Muscle of leg (tissue), 11 donors: ENCODE measurements around the gene USP44. TPM values are rescaled to one million over a fixed set of nuclear protein-coding genes. Genes with fewer than 3 reads are reported as not detected.

Source experiments
- DNase-seq: peaks from one replicate; pipeline ENCODE4 v3.0.0; 2013
- H3K27ac ChIP-seq: one replicate; pipeline ENCODE4 v1.5.1; 2013; ENCODE audit warnings: mild to moderate bottlenecking, low read length, control low read depth
- H3K27me3 ChIP-seq: one replicate; pipeline ENCODE4 v1.6.1; 2013; ENCODE audit warnings: low read length; ENCODE audit not compliant: control insufficient read depth, insufficient read depth
- H3K36me3 ChIP-seq: one replicate; pipeline ENCODE4 v1.6.1; 2013; ENCODE audit warnings: low read length; ENCODE audit not compliant: control insufficient read depth, insufficient read depth
- H3K4me1 ChIP-seq: one replicate; pipeline ENCODE4 v1.6.1; 2013; ENCODE audit warnings: low read length; ENCODE audit not compliant: control insufficient read depth, insufficient read depth
- H3K4me3 ChIP-seq: one replicate; pipeline ENCODE4 v1.5.1; 2013; ENCODE audit warnings: low read length, control low read depth
- H3K9me3 ChIP-seq: replicated peaks from 2 replicates; pipeline ENCODE4 v1.6.1; 2013; ENCODE audit warnings: low read depth, low read length; ENCODE audit not compliant: control insufficient read depth
- WGBS: methylation state at CpG from one replicate; pipeline ENCODE4 v1.1.5; 2013; ENCODE audit warnings: missing lambda C conversion rate; ENCODE audit not compliant: insufficient coverage; 5-methylcytosine and 5-hydroxymethylcytosine counted together
- polyA plus RNA-seq, 8 donors: library from polyadenylated mRNA; unstranded; fragments of 120-200 nt; gene quantifications; one replicate each; pipeline versions ENCODE4 v1.2.1 to v1.2.3, GENCODE V29; 2013; ENCODE audit warnings: inconsistent platforms in 1 of 8, low replicate concordance in 1 of 8; ENCODE audit not compliant: insufficient read length in 8 of 8, insufficient read depth in 1 of 8
- total RNA-seq: library from RNA; stranded (reverse); fragments of 120-200 nt; gene quantifications from one replicate; pipeline ENCODE4 v1.2.4, GENCODE V29; 2013

The USP44 gene
- total and polyA plus RNA-seq, 9 donors = 0.60 to 3.4 (median 1.2) TPM

DNA sequence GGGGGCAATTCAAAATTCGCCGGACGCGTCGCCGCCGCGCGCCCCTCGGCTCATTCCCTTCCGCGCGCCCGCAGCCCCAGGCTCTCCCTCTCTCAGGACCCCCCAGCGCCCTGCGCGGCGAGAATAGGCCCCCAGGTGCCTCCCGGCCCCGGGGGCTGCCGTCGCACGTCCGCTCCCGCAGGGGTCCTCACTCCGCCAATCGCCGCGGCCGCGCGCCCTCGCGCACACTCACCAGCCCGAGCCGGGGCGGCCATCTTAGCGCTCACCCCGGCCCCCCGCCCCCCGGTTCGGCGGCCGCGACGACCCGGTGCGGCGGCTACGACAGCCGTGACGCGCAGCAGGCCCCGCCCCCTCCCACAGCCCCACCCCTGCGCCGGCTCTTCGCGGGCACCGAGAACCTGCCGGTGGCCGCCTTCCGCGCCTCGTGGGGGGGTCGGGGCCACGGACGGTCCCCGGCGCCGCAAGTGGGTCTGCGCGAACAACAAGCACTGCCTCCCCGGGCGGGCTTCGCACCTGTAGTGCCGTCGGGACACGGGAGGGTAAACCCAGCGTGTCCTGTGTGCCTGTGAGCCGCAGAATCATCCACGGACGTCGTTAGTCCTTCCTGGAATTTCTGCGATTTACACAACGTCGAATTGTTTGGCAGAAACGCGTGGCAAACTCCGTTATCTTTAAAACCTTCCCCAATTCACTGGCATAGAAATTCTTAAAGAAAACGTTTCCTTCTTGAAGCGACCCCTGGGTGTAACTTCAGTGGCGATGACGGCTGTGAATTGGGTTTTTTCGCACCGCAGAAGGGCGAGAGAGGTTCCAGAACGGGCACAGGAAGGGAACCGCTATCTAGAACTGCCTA, 2.5 kb downstream of the USP44 start:
- Histone ChIP-seq H3K9me3 (peaks cover 7% of the 10 kb centered on the region), H3K36me3 (no peaks in the 10 kb centered on the region), H3K27me3 (peaks cover 31% of the 10 kb centered on the region), H3K4me1 (peaks cover 3% of the 10 kb centered on the region), H3K4me3 (peak overlapping the region; percentile 57), H3K27ac (no peak overlapping the region)
- peak; percentile 48 for DNase-seq
- 5% methylated on average over 84 of the region's 98 CpGs for WGBS

GRCh38 chr12:95548056-95548538, 3.2 kb downstream of the USP44 start:
- peaks cover 31% of the 10 kb centered on the region for H3K27me3 ChIP-seq
- WGBS = under 1% methylated on average over 49 of the region's 50 CpGs

GRCh38 chr12:95547522-95548055, 3.7 kb downstream of the USP44 start:
- Histone ChIP-seq H3K27me3 (peaks cover 31% of the 10 kb centered on the region), H3K4me3 (peak overlapping the region; percentile 57), H3K36me3 (no peaks in the 10 kb centered on the region), H3K4me1 (peaks cover 3% of the 10 kb centered on the region), H3K9me3 (peaks cover 7% of the 10 kb centered on the region), H3K27ac (no peak overlapping the region)
- 15% methylated on average over 6 of the region's 9 CpGs for WGBS
- no peak for DNase-seq

More at GRCh38 chr12:95548056-95548538, 3.2 kb downstream of the USP44 start:
- Histone ChIP-seq H3K9me3 (peaks cover 7% of the 10 kb centered on the region), H3K4me3 (peak overlapping the region; percentile 57), H3K36me3 (no peaks in the 10 kb centered on the region), H3K4me1 (peaks cover 3% of the 10 kb centered on the region), H3K27ac (no peak overlapping the region)
- DNase-seq = peak; percentile 22

GRCh38 chr12:95546491-95546813, 4.8 kb downstream of the USP44 start:
- DNase-seq = no peak
- Histone ChIP-seq H3K27ac (no peak overlapping the region), H3K4me1 (peaks cover 3% of the 10 kb centered on the region), H3K36me3 (no peaks in the 10 kb centered on the region), H3K4me3 (no peak overlapping the region), H3K27me3 (peaks cover 30% of the 10 kb centered on the region), H3K9me3 (peaks cover 7% of the 10 kb centered on the region)
- WGBS = 49% methylated on average over 5 of the region's 9 CpGs

- no peak overlapping the region for H3K27ac ChIP-seq
- peaks cover 7% of the 10 kb centered on the region for H3K9me3 ChIP-seq
- no peak overlapping the region for H3K4me3 ChIP-seq
- peaks cover 26% of the 10 kb centered on the region for H3K27me3 ChIP-seq
- no peak for DNase-seq
- H3K36me3 ChIP-seq = no peaks in the 10 kb centered on the region
- WGBS = no CpG with 5 or more reads among the region's 8 CpGs
- H3K4me1 ChIP-seq = peaks cover 3% of the 10 kb centered on the region
Observed at GRCh38 chr12:95545731-95546490, 5.4 kb downstream of the USP44 start.

DNA sequence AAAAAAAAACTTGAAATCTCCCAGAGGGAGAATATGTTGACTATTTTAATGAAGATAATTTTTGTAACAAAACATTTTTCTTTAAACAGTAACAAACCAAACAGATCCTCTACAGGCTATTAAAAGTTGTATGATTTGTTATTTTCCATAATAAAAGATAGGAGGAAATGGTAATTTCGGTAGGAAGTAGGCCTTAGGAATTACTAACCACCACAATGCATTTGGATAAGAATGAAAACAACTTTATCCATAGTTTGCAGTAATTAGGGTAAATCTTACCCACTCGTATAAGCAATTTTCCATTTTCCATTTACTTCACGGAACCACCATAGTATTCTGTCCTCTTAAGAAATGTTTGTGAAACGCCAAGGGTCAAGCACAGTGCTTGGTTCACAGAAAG, 6.0 kb downstream of the USP44 start:
- Histone ChIP-seq H3K4me1 (peaks cover 3% of the 10 kb centered on the region), H3K4me3 (no peak overlapping the region), H3K9me3 (peaks cover 7% of the 10 kb centered on the region), H3K27me3 (peaks cover 24% of the 10 kb centered on the region), H3K36me3 (no peaks in the 10 kb centered on the region), H3K27ac (no peak overlapping the region)
- DNase-seq = no peak
- no CpG with 5 or more reads among the region's 4 CpGs for WGBS

DNA sequence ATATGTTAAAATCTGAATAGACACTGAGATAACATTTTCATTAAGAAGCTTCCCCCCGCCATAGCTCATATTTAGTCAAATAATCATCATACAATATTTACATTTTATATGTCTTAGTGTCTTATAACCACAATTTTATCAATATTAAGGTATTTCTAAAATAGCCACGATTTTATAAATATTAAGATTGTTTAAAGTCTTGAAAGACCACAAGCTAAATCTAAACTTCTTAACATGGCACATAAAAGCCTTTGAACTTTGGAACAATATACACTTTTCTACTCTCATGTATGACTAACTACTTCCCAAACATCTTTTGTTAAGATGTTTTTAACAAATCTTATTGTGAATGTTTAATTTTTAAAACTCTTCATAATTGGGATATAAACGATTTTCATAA, 6.5 kb downstream of the USP44 start:
- Histone ChIP-seq H3K27ac (no peak overlapping the region), H3K4me3 (no peak overlapping the region), H3K36me3 (no peaks in the 10 kb centered on the region), H3K4me1 (peaks cover 3% of the 10 kb centered on the region), H3K27me3 (peaks cover 21% of the 10 kb centered on the region), H3K9me3 (peaks cover 7% of the 10 kb centered on the region)
- no peak for DNase-seq
- WGBS = no CpG with 5 or more reads among the region's 3 CpGs

- peaks cover 12% of the 10 kb centered on the region for H3K27me3 ChIP-seq
- no peaks in the 10 kb centered on the region for H3K9me3 ChIP-seq
- DNase-seq = no peak
- no peak overlapping the region for H3K4me3 ChIP-seq
- no peaks in the 10 kb centered on the region for H3K36me3 ChIP-seq
- WGBS = no CpG with 5 or more reads among the region's 7 CpGs
- H3K27ac ChIP-seq = no peak overlapping the region
- H3K4me1 ChIP-seq = peaks cover 3% of the 10 kb centered on the region
Observed at GRCh38 chr12:95543305-95543704, 8.0 kb downstream of the USP44 start.

- no peaks in the 10 kb centered on the region for H3K36me3 ChIP-seq
- peaks cover 2% of the 10 kb centered on the region for H3K27me3 ChIP-seq
- H3K4me1 ChIP-seq = no peaks in the 10 kb centered on the region
- H3K9me3 ChIP-seq = no peaks in the 10 kb centered on the region
- H3K27ac ChIP-seq = no peak overlapping the region
- H3K4me3 ChIP-seq = no peak overlapping the region
- WGBS = 86% methylated on average over 5 of the region's 7 CpGs
- DNase-seq = no peak
Observed at GRCh38 chr12:95541436-95541835, 9.8 kb downstream of the USP44 start.

DNA sequence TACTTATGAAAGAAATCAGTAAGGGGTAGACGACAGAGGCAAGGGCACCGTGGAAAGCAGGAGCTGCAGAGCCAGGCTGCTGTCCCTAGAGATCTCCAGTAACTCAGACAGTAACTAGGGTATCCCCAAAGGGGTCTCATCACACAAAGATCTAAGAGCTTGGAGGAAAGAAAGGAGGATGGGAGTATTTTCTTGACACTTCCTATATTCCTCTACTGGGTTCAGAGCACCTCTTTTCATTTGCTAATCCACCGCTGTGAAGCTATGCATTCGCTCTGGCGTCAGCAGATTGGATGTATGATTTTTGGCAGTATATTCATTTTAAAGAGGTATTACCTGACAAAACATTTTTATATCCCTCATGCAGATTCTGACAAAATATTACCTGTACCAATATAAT, 12.6 kb downstream of the USP44 start:
- H3K27ac ChIP-seq = no peak overlapping the region
- no peaks in the 10 kb centered on the region for H3K4me1 ChIP-seq
- H3K36me3 ChIP-seq = no peaks in the 10 kb centered on the region
- no peak overlapping the region for H3K4me3 ChIP-seq
- H3K27me3 ChIP-seq = no peaks in the 10 kb centered on the region
- DNase-seq = no peak
- no CpG with 5 or more reads among the region's 5 CpGs for WGBS
- H3K9me3 ChIP-seq = no peaks in the 10 kb centered on the region
